ENCODE results near the gene AGAP1.

The AGAP1 gene

GRCh38 chr2:235508371-235509160 is 14.7 kb downstream of the AGAP1 start:
- DNase-seq, result no peak

- no peak for DNase-seq
Measured at GRCh38 chr2:235510318-235510717, 16.5 kb downstream of the AGAP1 start.

GRCh38 chr2:235511187-235511661 is 17.4 kb downstream of the AGAP1 start:
- DNase-seq, result no peak

GRCh38 chr2:235511751-235512698 is 18.2 kb downstream of the AGAP1 start:
- DNase-seq, result no peak

- DNase-seq, result no peak
Measured at GRCh38 chr2:235512699-235513053, 18.8 kb downstream of the AGAP1 start.

GRCh38 chr2:235513984-235514626 is 20.3 kb downstream of the AGAP1 start:
- DNase-seq, result no peak

- DNase-seq, result no peak
Measured at GRCh38 chr2:235514627-235515363, 21.0 kb downstream of the AGAP1 start.

GRCh38 chr2:235515364-235515742 is 21.5 kb downstream of the AGAP1 start:
- no peak for DNase-seq

- no peak for DNase-seq
Measured at GRCh38 chr2:235515821-235516220, 22.0 kb downstream of the AGAP1 start.

- DNase-seq, result no peak
Measured at GRCh38 chr2:235516257-235516656, 22.4 kb downstream of the AGAP1 start.

- no peak for DNase-seq
Measured at GRCh38 chr2:235518322-235519090, 24.7 kb downstream of the AGAP1 start.

- DNase-seq, result no peak
Measured at GRCh38 chr2:235520787-235521186, 26.9 kb downstream of the AGAP1 start.

- DNase-seq, result no peak
Measured at GRCh38 chr2:235521844-235522243, 28.0 kb downstream of the AGAP1 start.

- no peak for DNase-seq
Measured at GRCh38 chr2:235523021-235523420, 29.2 kb downstream of the AGAP1 start.

GRCh38 chr2:235523486-235524150 is 29.8 kb downstream of the AGAP1 start:
- no peak for DNase-seq

- DNase-seq, result no peak
Measured at GRCh38 chr2:235526166-235526565, 32.3 kb downstream of the AGAP1 start.

- DNase-seq, result no peak
Measured at GRCh38 chr2:235527806-235528469, 34.1 kb downstream of the AGAP1 start.

GRCh38 chr2:235529621-235530020 is 35.8 kb downstream of the AGAP1 start:
- no peak for DNase-seq

- DNase-seq, result no peak
Measured at GRCh38 chr2:235530735-235531134, 36.9 kb downstream of the AGAP1 start.

- no peak for DNase-seq
Measured at GRCh38 chr2:235532307-235532706, 38.5 kb downstream of the AGAP1 start.

- DNase-seq, result no peak
Measured at GRCh38 chr2:235533198-235533597, 39.4 kb downstream of the AGAP1 start.

Data from T-helper 2 cell (primary cell).